NCI-H1105 treated with DMSO at 0.1 percent for 48 hours (cell line): Measurements from ENCODE around the gene NUDT14.

Experiments
- DNase-seq: peaks from one replicate; lab custom pipeline; 2025; lab: John Stamatoyannopoulos, UW

The NUDT14 gene

GRCh38 chr14:105180592-105181548 lies at the start of gene NUDT14:
NUDT14 (minus strand) TSS chr14:105181312; CDS start chr14:105181209, 103 bp downstream.
- peak; percentile 64 for DNase-seq

- no peak for DNase-seq
Observed at GRCh38 chr14:105229099-105229655, 48.1 kb upstream of the NUDT14 start.

DNA sequence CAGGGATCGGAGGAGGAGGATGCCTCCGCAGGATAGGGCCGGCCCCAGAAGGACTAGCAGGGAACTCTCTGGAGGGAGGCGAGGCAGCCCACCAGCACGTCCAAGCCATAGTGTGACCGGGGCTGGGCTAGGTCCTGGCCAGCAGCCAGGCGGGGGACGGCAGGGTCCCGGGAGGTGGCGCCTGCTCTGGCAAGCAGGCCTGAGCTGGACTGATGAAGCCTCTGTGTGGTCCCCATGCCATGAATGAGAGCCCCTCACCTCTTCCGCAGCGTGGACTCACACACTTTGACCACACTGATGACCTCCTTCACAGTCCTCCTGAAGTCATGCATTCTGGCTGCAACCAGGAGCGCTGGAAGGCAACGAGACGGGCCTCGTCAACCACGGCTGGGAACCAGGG lies 47.5 kb upstream of the NUDT14 start:
- DNase-seq, result no peak

DNA sequence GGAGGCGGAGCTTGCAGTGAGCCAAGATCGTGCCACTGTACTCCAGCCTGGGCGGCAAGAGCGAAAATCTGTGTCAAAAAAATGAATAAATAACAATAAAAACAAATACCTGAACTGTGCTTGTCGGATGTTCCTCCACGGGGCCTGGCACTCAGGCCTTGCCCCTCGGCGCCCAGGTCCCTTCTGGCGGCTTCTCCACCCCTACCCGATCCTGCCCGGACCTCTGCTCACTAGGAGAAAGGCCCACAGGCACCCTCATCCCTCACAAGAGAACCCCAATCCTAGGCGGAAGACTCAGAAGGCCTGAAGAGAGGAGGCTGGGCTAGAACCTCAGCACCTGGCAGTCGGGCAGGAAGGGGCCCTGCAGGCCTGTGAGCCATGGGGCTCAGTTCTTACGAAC lies 46.2 kb upstream of the NUDT14 start:
- no peak for DNase-seq

- no peak for DNase-seq
Observed at GRCh38 chr14:105226198-105226597, 45.1 kb upstream of the NUDT14 start.

GRCh38 chr14:105224845-105225570 lies 43.9 kb upstream of the NUDT14 start:
- no peak for DNase-seq

- no peak for DNase-seq
Observed at GRCh38 chr14:105223770-105224544, 42.8 kb upstream of the NUDT14 start.

- DNase-seq, result no peak
Observed at GRCh38 chr14:105223260-105223659, 42.1 kb upstream of the NUDT14 start.

DNA sequence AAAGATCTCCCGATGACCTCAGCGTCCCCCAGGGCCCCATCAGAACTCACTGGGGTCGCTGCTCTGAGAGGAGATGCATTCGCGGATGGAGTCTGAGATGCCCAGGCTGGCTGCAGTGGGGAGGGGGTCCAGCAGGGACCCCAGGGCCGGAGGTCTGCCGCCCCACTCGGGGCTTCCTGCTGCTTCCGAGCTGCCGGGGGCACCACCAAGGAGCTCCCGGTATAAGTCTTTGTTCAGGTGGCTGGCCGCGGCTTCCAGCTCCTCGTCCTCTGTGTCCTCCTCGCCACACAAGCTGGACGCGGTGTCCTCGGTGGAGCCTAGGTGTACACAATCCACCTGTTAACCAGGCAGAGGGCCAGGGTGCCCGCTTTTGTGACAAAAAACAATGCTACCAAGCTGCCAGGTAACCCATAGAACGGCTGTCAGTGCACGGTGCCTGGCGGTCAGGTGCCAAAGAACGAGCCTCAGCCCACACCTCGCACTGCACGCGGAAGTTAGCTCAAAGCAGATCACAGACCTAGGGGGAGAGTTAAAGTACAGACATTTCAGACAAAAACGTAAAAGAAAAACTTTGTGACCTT lies 40.6 kb upstream of the NUDT14 start:
- DNase-seq, result no peak

DNA sequence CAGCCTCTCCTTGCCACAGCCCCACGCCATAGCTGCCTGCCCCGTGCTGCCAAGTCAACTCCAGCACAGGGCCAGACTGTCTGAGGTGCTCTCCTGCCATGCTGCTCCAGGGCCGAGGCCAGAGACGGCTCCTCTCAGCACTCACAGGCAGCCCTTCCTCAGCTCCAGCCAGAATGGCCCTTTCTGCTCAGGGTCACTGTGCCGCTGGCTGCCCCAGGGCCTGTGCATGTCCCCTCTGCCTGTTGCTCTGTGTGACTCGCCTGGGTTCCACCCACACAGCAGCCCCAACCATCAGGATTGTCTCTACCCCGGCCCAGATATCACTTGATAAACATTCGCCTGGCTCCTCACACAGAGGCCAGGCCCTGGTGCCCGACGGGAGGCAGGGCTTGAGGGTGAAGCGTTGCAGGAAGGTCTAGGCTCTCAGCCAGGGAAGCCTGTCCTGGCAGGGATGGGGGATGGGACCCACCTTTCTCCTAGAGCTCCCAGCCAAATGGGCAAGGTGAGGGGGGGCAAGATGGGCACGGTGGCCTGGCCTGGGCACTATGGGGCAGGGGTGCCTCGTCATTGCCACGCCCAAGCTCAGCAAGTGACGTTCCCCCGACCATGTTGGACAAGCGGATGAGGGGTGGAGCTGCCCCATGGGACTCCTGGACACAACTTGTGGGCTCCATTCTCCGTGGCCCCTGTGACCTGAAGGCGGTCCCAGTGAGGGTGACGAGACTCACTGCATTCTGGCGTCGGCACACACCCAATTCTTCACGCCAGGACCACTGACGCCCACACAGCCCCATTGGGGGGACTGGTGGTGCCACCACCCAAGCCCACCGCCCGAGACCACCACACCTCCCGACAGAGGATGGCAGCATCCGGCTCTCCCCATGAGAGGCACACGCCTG lies 39.8 kb upstream of the NUDT14 start:
- no peak for DNase-seq

DNA sequence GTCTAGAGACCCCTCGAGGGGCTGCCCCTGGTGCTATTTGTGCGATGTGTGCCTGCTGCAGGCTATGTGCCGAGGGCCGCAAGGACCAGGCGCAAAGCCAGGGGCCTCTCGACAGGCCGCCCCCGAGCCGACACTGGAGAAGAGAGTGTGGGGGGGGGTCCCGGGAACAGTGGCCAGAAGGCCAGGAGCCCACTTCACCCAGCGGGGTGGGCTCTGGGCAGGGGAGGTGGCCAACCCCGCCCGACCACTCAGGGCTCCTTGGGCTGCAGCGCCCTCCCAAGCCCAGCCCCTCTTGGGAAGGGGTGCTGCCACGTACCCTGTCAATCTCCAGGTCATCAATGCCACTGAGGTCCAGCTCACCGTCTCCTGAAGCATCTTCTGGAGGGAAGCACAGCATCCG lies 38.6 kb upstream of the NUDT14 start:
- no peak for DNase-seq

- DNase-seq, result no peak
Observed at GRCh38 chr14:105219043-105219612, 38.0 kb upstream of the NUDT14 start.

DNA sequence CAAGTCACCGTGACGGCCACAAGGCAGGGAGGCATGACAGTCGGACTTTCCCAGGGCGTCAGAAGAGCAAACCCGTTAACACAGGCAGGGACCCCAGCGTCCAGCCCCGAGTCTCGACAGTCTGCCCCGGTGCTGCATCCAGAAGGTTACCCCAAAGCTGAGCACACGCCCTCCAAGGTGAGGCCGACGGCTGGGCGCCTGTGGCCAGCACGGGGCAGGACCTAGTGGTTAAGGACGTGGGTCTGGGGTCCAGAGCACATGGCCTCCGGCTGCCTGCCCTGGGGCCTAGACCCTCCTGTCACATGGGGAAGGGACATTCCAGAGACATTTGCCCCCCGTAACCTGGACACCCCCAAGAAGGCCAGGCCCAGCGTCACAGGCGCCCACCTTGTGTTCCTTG lies 37.5 kb upstream of the NUDT14 start:
- no peak for DNase-seq

GRCh38 chr14:105217774-105218173 lies 36.7 kb upstream of the NUDT14 start:
- no peak for DNase-seq

DNA sequence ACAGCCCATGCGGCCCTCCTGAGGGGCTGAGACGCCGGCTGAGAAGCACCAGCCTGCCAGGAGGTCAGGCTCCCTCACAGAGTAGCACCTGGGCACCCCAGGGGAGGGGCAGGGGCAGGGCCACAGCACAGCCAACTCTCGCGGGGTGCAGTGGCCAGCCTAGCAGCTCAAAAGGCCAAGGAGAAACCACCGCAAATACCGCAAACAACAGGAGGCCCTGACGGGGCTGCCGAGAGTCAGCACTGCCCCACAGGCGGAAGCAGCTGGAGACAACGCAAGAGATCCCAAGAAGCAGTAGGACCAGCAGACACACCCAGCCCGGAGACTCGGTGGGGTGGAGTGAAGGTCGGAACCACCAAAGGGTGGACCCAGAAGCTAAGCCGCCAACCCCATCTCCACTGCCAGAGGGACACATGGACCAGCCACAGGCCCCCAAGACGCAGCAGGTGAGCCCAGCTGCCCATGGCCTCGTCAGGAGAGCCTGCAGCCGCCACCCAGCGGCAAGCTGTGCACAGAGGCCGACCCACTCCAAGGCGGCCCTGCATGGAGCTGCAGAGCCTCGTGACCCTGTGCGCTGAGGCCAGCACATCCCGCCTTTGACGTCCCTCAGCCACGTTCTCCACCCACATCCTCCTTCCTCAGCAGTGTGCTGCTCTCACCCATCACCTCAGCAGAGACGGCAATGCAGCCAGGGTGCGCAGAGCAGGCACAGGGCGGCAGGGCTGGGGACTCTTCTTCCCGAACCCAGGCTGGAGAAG lies 35.6 kb upstream of the NUDT14 start:
- no peak for DNase-seq

GRCh38 chr14:105215602-105216001 lies 34.5 kb upstream of the NUDT14 start:
- no peak for DNase-seq

DNA sequence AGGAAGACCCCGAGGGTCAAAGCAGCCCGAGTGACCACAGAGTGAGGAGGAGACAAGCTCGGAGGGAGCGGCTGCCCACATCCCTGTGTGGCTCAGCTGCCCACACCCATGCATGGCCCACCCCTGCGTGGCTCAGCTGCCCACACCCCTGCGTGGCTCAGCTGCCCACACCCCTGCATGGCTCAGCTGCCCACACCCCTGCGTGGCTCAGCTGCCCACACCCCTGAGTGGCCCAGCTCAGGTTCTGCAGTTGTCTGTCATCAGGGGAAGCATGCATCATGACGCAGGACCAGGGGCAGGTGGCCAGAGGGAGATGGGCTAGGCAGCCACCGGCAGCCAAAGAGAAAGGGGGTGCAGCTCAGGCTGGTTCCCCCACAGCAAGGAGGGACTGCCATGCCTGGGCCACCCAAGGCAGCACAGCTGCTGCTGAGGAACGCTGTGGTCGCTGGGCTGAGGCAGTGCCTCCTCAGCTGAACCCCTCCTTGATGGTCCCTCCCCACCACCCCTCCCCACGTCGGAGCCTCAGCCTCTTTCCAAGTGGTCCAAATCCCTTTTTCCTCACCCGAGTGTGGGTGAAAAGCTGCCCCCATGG lies 33.3 kb upstream of the NUDT14 start:
- DNase-seq, result no peak

GRCh38 chr14:105213361-105213760 lies 32.2 kb upstream of the NUDT14 start:
- DNase-seq, result no peak
